ENCODE measurements around the gene NHEJ1. TPM values are rescaled to one million over a fixed set of nuclear protein-coding genes. Genes with fewer than 3 reads are reported as not detected.

Gene NHEJ1
- total RNA-seq, 2 experiments from 2014 or later = 12.7 to 14.3 TPM

DNA sequence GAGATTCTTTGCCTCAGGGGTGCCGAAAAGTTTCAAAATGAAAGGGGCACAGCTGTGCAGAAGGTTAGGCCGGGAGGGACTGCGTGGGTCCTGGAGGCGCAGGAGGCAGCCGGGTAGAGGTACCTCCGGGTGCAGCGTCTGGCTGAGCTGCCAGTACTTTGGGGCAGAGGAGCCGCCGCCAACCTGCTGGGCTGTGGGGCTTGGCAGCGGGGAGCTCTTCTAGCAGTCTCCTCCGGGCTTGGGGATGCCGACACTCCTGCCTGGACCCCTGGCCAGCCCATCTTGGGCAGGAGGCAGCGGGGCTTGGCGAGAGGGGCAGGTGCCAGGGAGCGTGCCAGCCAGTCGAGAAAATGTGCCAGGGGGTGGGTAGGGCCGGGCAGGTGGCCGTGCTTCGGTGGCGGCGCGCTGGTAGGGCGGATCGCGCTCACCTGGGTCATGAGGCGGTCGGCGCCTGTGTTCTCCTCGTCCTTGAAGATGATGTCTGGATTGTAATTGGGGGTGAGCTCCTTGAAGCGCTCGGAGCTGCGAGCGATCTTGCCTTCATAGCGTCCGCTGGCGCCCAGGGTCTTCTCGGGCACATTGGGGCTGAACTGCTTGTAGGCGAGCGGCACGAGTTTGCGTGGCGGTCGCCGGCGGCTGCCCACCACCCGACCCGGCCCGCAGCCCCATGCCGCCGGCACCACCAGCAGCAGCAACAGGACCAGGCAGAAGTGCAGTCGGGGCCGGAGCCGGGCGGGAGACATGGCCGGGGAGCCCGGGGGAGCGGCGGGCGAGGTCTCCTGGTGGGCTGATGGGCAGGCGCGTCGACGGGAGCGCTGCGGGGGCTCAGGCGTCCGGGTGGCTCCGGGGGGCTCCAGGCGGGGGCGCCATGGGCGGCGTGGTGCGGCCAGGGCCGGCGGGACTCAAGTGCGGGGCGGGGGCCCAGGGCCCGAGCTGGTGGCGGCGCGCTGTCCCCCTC lies 100.6 kb downstream of the NHEJ1 start:
- intact Hi-C loops (cut with micrococcal nuclease; ENCODE audit: unreplicated experiment) = loop anchor here (2.0 to 5.0 kb wide), 2 partner anchors 42 to 235 kb away; no protein-coding TSS in a partner anchor
- no peak overlapping the region for H3K4me3 ChIP-seq (ENCODE audit: low read depth, low read length, poor library complexity, severe bottlenecking)
- no peaks in the 10 kb centered on the region for H4K20me1 ChIP-seq (ENCODE audit: insufficient read depth, low read length)
- no peaks in the 10 kb centered on the region for H3K9me3 ChIP-seq (ENCODE audit: low read length)
- no peaks in the 10 kb centered on the region for H3K9me2 ChIP-seq (ENCODE audit: insufficient read depth, low read length)
- ChIA-PET CTCF (ENCODE audit: unreplicated experiment) (no interaction called here), POLR2A (no interaction called here)
- no peaks in the 10 kb centered on the region for H3K4me1 ChIP-seq (ENCODE audit: insufficient read depth, low read length, poor library complexity, severe bottlenecking)
- H3K79me2 ChIP-seq (ENCODE audit: insufficient read depth, low read depth, low read length) = no peaks in the 10 kb centered on the region
- no TSS peak for BruUV-seq (replicated peaks)
- H3K36me3 ChIP-seq (ENCODE audit: insufficient read depth, low read length) = no peaks in the 10 kb centered on the region
- no peak overlapping the region for H3K27ac ChIP-seq (ENCODE audit: low read depth, low read length, poor library complexity, severe bottlenecking)
- no peak overlapping the region for H2AFZ ChIP-seq (ENCODE audit: low read length)
- no peak overlapping the region for H3K4me2 ChIP-seq (ENCODE audit: low read length)
- no peak for TF ChIP-seq EZH2phosphoT487 (IDR thresholded peaks at IDR 0.05; ENCODE audit: borderline replicate concordance, low read depth, low read length)
- TF ChIP-seq, protein P1, sequence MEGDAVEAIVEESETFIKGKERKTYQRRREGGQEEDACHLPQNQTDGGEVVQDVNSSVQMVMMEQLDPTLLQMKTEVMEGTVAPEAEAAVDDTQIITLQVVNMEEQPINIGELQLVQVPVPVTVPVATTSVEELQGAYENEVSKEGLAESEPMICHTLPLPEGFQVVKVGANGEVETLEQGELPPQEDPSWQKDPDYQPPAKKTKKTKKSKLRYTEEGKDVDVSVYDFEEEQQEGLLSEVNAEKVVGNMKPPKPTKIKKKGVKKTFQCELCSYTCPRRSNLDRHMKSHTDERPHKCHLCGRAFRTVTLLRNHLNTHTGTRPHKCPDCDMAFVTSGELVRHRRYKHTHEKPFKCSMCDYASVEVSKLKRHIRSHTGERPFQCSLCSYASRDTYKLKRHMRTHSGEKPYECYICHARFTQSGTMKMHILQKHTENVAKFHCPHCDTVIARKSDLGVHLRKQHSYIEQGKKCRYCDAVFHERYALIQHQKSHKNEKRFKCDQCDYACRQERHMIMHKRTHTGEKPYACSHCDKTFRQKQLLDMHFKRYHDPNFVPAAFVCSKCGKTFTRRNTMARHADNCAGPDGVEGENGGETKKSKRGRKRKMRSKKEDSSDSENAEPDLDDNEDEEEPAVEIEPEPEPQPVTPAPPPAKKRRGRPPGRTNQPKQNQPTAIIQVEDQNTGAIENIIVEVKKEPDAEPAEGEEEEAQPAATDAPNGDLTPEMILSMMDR (conservative IDR thresholded peaks at IDR 0.05; ENCODE audit: low read length) = no peak
- no peak for DNase-seq (ENCODE audit: low spot score)

DNA sequence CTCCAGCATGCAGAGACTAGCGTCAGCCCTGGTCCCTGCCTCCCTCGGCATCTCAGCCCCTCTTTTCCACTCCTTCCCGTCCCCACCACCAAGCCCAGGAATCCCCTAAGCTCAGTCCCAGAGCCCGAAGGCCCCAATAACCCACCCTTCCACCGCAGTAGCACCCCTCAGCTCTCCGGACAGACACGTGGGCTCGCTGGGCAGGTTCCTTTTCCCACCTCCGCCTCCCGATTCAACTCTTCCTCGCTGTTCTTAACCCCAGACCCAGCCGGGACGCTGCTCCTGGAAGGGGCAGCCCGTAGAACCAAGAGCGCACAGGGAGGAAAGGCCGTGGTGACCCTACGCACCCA lies 101.3 kb downstream of the NHEJ1 start:
- no peaks in the 10 kb centered on the region for H3K36me3 ChIP-seq (ENCODE audit: insufficient read depth, low read length)
- ChIA-PET CTCF (ENCODE audit: unreplicated experiment) (no interaction called here), POLR2A (no interaction called here)
- H3K79me2 ChIP-seq (ENCODE audit: insufficient read depth, low read depth, low read length) = no peaks in the 10 kb centered on the region
- H3K27ac ChIP-seq (ENCODE audit: low read depth, low read length, poor library complexity, severe bottlenecking) = no peak overlapping the region
- H3K9me3 ChIP-seq (ENCODE audit: low read length) = no peaks in the 10 kb centered on the region
- no peak overlapping the region for H2AFZ ChIP-seq (ENCODE audit: low read length)
- TF ChIP-seq EZH2phosphoT487 (IDR thresholded peaks at IDR 0.05; ENCODE audit: borderline replicate concordance, low read depth, low read length) = no peak
- TF ChIP-seq, protein P1 (conservative IDR thresholded peaks at IDR 0.05; ENCODE audit: low read length) = no peak
- H3K9me2 ChIP-seq (ENCODE audit: insufficient read depth, low read length) = no peaks in the 10 kb centered on the region
- no peak for DNase-seq (ENCODE audit: low spot score)
- no peaks in the 10 kb centered on the region for H3K4me1 ChIP-seq (ENCODE audit: insufficient read depth, low read length, poor library complexity, severe bottlenecking)
- no peak overlapping the region for H3K4me3 ChIP-seq (ENCODE audit: low read depth, low read length, poor library complexity, severe bottlenecking)
- intact Hi-C loops (cut with micrococcal nuclease; ENCODE audit: unreplicated experiment) = loop anchor here (2.0 to 5.0 kb wide), 2 partner anchors 43 to 235 kb away; no protein-coding TSS in a partner anchor
- H3K4me2 ChIP-seq (ENCODE audit: low read length) = no peak overlapping the region
- H4K20me1 ChIP-seq (ENCODE audit: insufficient read depth, low read length) = no peaks in the 10 kb centered on the region
- BruUV-seq (replicated peaks) = no TSS peak
